ENCODE measurements around the gene ERVK3-1. TPM values are rescaled to one million over a fixed set of nuclear protein-coding genes. Genes with fewer than 3 reads are reported as not detected.

The ERVK3-1 gene
- total and polyA plus RNA-seq, 2 of the 13 experiments (the other 11 are each of a cell fraction or from before 2014, with no cell fraction given): 28.5 to 38.7 TPM

- POLR2A ChIA-PET: no interaction called here
- Histone ChIP-seq H3K36me3 (replicated peaks in 1 of 2; ENCODE audit: control insufficient read depth in 1 of 2, insufficient read depth in 2 of 2, low read length in 2 of 2) (peaks cover 26 to 41% of the 10 kb centered on the region in 2 experiments), H3K9ac (ENCODE audit: insufficient read depth, low read depth, low read length) (no peak overlapping the region), H3K4me3 (replicated peaks in 1 of 3; ENCODE audit: insufficient read depth in 1 of 3, low read depth in 2 of 3, low read length in 3 of 3) (no peak overlapping the region), H3K4me1 (ENCODE audit: insufficient read depth, low read length) (peaks cover 26% of the 10 kb centered on the region), H3K4me2 (ENCODE audit: low read depth, low read length) (no peak overlapping the region), H3K27ac (ENCODE audit: extremely low read length, insufficient read depth, low read length) (no peak overlapping the region), H3K9me3 (ENCODE audit: low read length) (no peaks in the 10 kb centered on the region), H2AFZ (ENCODE audit: low read length) (no peak overlapping the region), H3K79me2 (ENCODE audit: insufficient read depth, low read length) (peaks cover 51% of the 10 kb centered on the region), H3K27me3 (ENCODE audit: control insufficient read depth in 1 of 2, insufficient read depth in 2 of 2, low read length in 2 of 2) (no peaks in the 10 kb centered on the region; a peak in 1 of 5 replicates), H4K20me1 (ENCODE audit: insufficient read depth, low read length) (no peaks in the 10 kb centered on the region)
- no TSS peak for BruUV-seq (replicated peaks)
- no peak for FAIRE-seq
- intact Hi-C loops (cut with micrococcal nuclease; ENCODE audit: unreplicated experiment) (no loop called here), in situ Hi-C loops (cut with HindIII; ENCODE audit: extremely low pct_ligation_motif_present, low pct_unique_long_range_greater_than_20kb) (no loop called here)
- CTCF ChIA-PET (ENCODE audit: low intra/inter-chr PET ratio, low total read pairs): no interaction called here
- ATAC-seq: no peak
- WGBS (ENCODE audit: low lambda C conversion rate): 98% methylated on average over 7 of the region's 7 CpGs
- DNase-seq (ENCODE audit: low spot score): no peak
- no peak for TF ChIP-seq ZNF770 (CRISPR knock-in tag; IDR thresholded peaks at IDR 0.05)
- no peak for TF ChIP-seq ZSCAN25 (CRISPR knock-in tag; IDR thresholded peaks at IDR 0.05)
- TF ChIP-seq EZH2 (conservative IDR thresholded peaks at IDR 0.05; ENCODE audit: low read depth, low read length): no peak
- no peak for TF ChIP-seq PAF1 (CRISPR knock-in tag; IDR thresholded peaks at IDR 0.05)
- TF ChIP-seq ZNF12 (CRISPR knock-in tag; IDR thresholded peaks at IDR 0.05): no peak
- TF ChIP-seq PPARG (CRISPR knock-in tag; conservative IDR thresholded peaks at IDR 0.05): no peak
- no peak for TF ChIP-seq SOX6 (IDR thresholded peaks at IDR 0.05)
- no peak for TF ChIP-seq SOX6 (CRISPR knock-in tag; IDR thresholded peaks at IDR 0.05)
- TF ChIP-seq SAP130 (CRISPR knock-in tag; IDR thresholded peaks at IDR 0.05; ENCODE audit: low read depth): no peak
- TF ChIP-seq MBD4 (IDR thresholded peaks at IDR 0.05; ENCODE audit: borderline replicate concordance, low read length): no peak
- TF ChIP-seq TRIM24 (CRISPR knock-in tag; IDR thresholded peaks at IDR 0.05): no peak
- no peak for TF ChIP-seq AHDC1 (CRISPR knock-in tag; IDR thresholded peaks at IDR 0.05; ENCODE audit: borderline replicate concordance)
- no peak for TF ChIP-seq PLRG1 (conservative IDR thresholded peaks at IDR 0.05)
- TF ChIP-seq HHEX (CRISPR knock-in tag; IDR thresholded peaks at IDR 0.05): no peak
- no peak for TF ChIP-seq PHF5A (CRISPR knock-in tag; IDR thresholded peaks at IDR 0.05; ENCODE audit: low read depth, unreplicated experiment)
- no peak for TF ChIP-seq HIVEP1 (CRISPR knock-in tag; IDR thresholded peaks at IDR 0.05)
- TF ChIP-seq THAP11 (CRISPR knock-in tag; IDR thresholded peaks at IDR 0.05): no peak
- TF ChIP-seq ARNT2 (CRISPR knock-in tag; IDR thresholded peaks at IDR 0.05; ENCODE audit: low read depth): no peak
- TF ChIP-seq SALL2 (CRISPR knock-in tag; IDR thresholded peaks at IDR 0.05): no peak
- TF ChIP-seq ZNF263 (CRISPR knock-in tag; IDR thresholded peaks at IDR 0.05): no peak
- TF ChIP-seq SMYD3 (CRISPR knock-in tag; IDR thresholded peaks at IDR 0.05): no peak
Measured at GRCh38 chr19:58284199-58284598, 21.0 kb upstream of the ERVK3-1 start.
